Caco-2 (cell line): ENCODE data around the gene AP2A2. TPM values are rescaled to one million over a fixed set of nuclear protein-coding genes. Genes with fewer than 3 reads are reported as not detected.

ENCODE experiments used
- BruUV-seq: library from RNA; stranded (reverse); fragments of 400-500 nt; replicated peaks from 2 replicates; lab custom pipeline; 2021; lab: Mats Ljungman, UMichigan
- CTCF ChIA-PET: fragments of 300-600 bp; sonication (Branson Sonifier 250); formaldehyde crosslinking; loops from one replicate; lab custom pipeline; 2022; ENCODE audit warnings: antibody characterized with exemption; lab: Charles Lee
- POLR2A ChIA-PET: fragments of 300-600 bp; sonication (Branson Sonifier 250); formaldehyde crosslinking; loops from one replicate; lab custom pipeline; 2022; ENCODE audit warnings: antibody characterized with exemption; lab: Charles Lee
- DNase-seq, 2 experiments: peaks; one replicate each; pipeline versions ENCODE4 v3.0.0 to v3.0.0-alpha.2; 2020 to 2022
- H3K27me3 ChIP-seq: replicated peaks from 2 replicates; pipeline ENCODE4 v1.6.0; 2011; ENCODE audit warnings: low read length; ENCODE audit not compliant: control insufficient read depth, insufficient read depth
- H3K36me3 ChIP-seq: 2 replicates; pipeline ENCODE4 v1.5.1; 2011; ENCODE audit warnings: low read length; ENCODE audit not compliant: control insufficient read depth, insufficient read depth
- H3K4me1 ChIP-seq: fragments of 250-450 bp; sonication (Bioruptor Pico); 2 replicates; pipeline ENCODE4 v1.5.1; 2020; ENCODE audit warnings: mild to moderate bottlenecking
- H3K4me3 ChIP-seq: 2 replicates; pipeline ENCODE4 v1.5.1; 2011; ENCODE audit warnings: low read depth, mild to moderate bottlenecking, control low read depth, low read length
- H3K9me3 ChIP-seq: fragments of 250-450 bp; sonication (Bioruptor Pico); 2 replicates; pipeline ENCODE4 v1.5.1; 2020; ENCODE audit warnings: mild to moderate bottlenecking, moderate library complexity
- H3K27ac Mint-ChIP-seq: one replicate; pipeline ENCODE4 v1.8.0; 2022; ENCODE audit warnings: mixed read lengths; ENCODE audit not compliant: unreplicated experiment
- H3K27me3 Mint-ChIP-seq: one replicate; pipeline ENCODE4 v1.8.0; 2022; ENCODE audit warnings: mixed read lengths; ENCODE audit not compliant: insufficient read depth, unreplicated experiment
- H3K36me3 Mint-ChIP-seq: one replicate; pipeline ENCODE4 v1.8.0; 2022; ENCODE audit warnings: mild to moderate bottlenecking, mixed read lengths; ENCODE audit not compliant: insufficient read depth, unreplicated experiment
- H3K4me1 Mint-ChIP-seq: one replicate; pipeline ENCODE4 v1.8.0; 2022; ENCODE audit warnings: low read depth, mixed read lengths; ENCODE audit not compliant: unreplicated experiment
- H3K4me3 Mint-ChIP-seq: one replicate; pipeline ENCODE4 v1.8.0; 2022; ENCODE audit warnings: mild to moderate bottlenecking, moderate library complexity, mixed read lengths; ENCODE audit not compliant: unreplicated experiment
- H3K9me3 Mint-ChIP-seq: one replicate; pipeline ENCODE4 v1.8.0; 2022; ENCODE audit warnings: mixed read lengths; ENCODE audit not compliant: unreplicated experiment
- CTCF ChIP-seq, 2 experiments: fragments of 200-600 bp in 1 of 2; IDR thresholded peaks; 1 replicate in 1 of 2; 2 replicates in 1 of 2; pipeline versions ENCODE4 v1.5.1 to v1.8.0; 2011 to 2022; ENCODE audit warnings: antibody characterized with exemption in 1 of 2, control low read depth in 1 of 2, inconsistent platforms in 1 of 2, low read depth in 1 of 2, low read length in 1 of 2, mild to moderate bottlenecking in 1 of 2, moderate library complexity in 1 of 2; ENCODE audit not compliant: insufficient read depth in 1 of 2, severe bottlenecking in 1 of 2, unreplicated experiment in 1 of 2
- intact Hi-C: fragments of 100-400 bp; cut with micrococcal nuclease; formaldehyde crosslinking; loops from one replicate; pipeline ENCODE4 v1.10.0; 2022; ENCODE audit not compliant: unreplicated experiment
- total RNA-seq: library from RNA; stranded (reverse); gene quantifications from 2 replicates; pipeline ENCODE4 v1.2.3, GENCODE V29; 2022

The AP2A2 gene
- total RNA-seq, 1 experiment from 2014 or later = 130 TPM

GRCh38 chr11:1020211-1020905 is 94.7 kb downstream of the AP2A2 start:
- POLR2A ChIA-PET = no interaction called here

GRCh38 chr11:1022411-1022810 is 96.7 kb downstream of the AP2A2 start:
- Mint-ChIP-seq H3K27me3 (no peaks in the 10 kb centered on the region), H3K9me3 (peaks cover 8% of the 10 kb centered on the region), H3K27ac (no peak overlapping the region), H3K36me3 (peaks cover under 1% of the 10 kb centered on the region), H3K4me1 (no peaks in the 10 kb centered on the region), H3K4me3 (no peak overlapping the region)
- Histone ChIP-seq H3K4me3 (no peak overlapping the region), H3K36me3 (no peaks in the 10 kb centered on the region), H3K4me1 (no peaks in the 10 kb centered on the region), H3K9me3 (no peaks in the 10 kb centered on the region), H3K27me3 (no peaks in the 10 kb centered on the region)
- intact Hi-C loops = no loop called here
- no TSS peak for BruUV-seq
- TF ChIP-seq CTCF (IDR thresholded peaks at IDR 0.05; ENCODE audit: insufficient read depth in 1 of 2, low read depth in 1 of 2, low read length in 1 of 2, severe bottlenecking in 1 of 2, unreplicated experiment in 1 of 2) = no peak
- POLR2A ChIA-PET = no interaction called here
- CTCF ChIA-PET = no interaction called here
- DNase-seq = no peak

More at GRCh38 chr11:1020211-1020905, 94.7 kb downstream of the AP2A2 start:
- no peak for DNase-seq
- no peak overlapping the region for H3K4me3 ChIP-seq
- H3K36me3 ChIP-seq = no peaks in the 10 kb centered on the region; the same call in 1 of the 2 replicates
- Mint-ChIP-seq H3K4me3 (no peak overlapping the region), H3K27me3 (no peaks in the 10 kb centered on the region), H3K27ac (no peak overlapping the region), H3K36me3 (peaks cover 20% of the 10 kb centered on the region), H3K4me1 (no peaks in the 10 kb centered on the region), H3K9me3 (peaks cover 25% of the 10 kb centered on the region)
- no peak for TF ChIP-seq CTCF (IDR thresholded peaks at IDR 0.05; ENCODE audit: insufficient read depth in 1 of 2, low read depth in 1 of 2, low read length in 1 of 2, severe bottlenecking in 1 of 2, unreplicated experiment in 1 of 2)
- no peaks in the 10 kb centered on the region for H3K27me3 ChIP-seq
- BruUV-seq = no TSS peak
- no peaks in the 10 kb centered on the region for H3K4me1 ChIP-seq
- H3K9me3 ChIP-seq = no peaks in the 10 kb centered on the region
- intact Hi-C loops = no loop called here
- CTCF ChIA-PET = no interaction called here

GRCh38 chr11:1022908-1023810 is 97.5 kb downstream of the AP2A2 start:
- Histone ChIP-seq H3K4me1 (no peaks in the 10 kb centered on the region), H3K27me3 (no peaks in the 10 kb centered on the region), H3K4me3 (no peak overlapping the region), H3K9me3 (no peaks in the 10 kb centered on the region), H3K36me3 (no peaks in the 10 kb centered on the region)
- H3K4me3 Mint-ChIP-seq = no peak overlapping the region
- no peak for TF ChIP-seq CTCF (IDR thresholded peaks at IDR 0.05; ENCODE audit: insufficient read depth in 1 of 2, low read depth in 1 of 2, low read length in 1 of 2, severe bottlenecking in 1 of 2, unreplicated experiment in 1 of 2)
- ChIA-PET CTCF (no interaction called here), POLR2A (no interaction called here)
- H3K9me3 Mint-ChIP-seq = peaks cover under 1% of the 10 kb centered on the region
- no peak overlapping the region for H3K27ac Mint-ChIP-seq
- no peaks in the 10 kb centered on the region for H3K4me1 Mint-ChIP-seq
- intact Hi-C loops = no loop called here
- DNase-seq = no peak
- no peaks in the 10 kb centered on the region for H3K27me3 Mint-ChIP-seq
- no TSS peak for BruUV-seq
- H3K36me3 Mint-ChIP-seq = peaks cover 2% of the 10 kb centered on the region
